COR-L47 (cell line): ENCODE results near the gene AFMID.
"Not testable (repeated sequence)": the region's sequence is repeated elsewhere in the genome, so short reads cannot be mapped to it uniquely, and the experiment has no call there.

Experiments
- DNase-seq: peaks from one replicate; lab custom pipeline; 2025; lab: John Stamatoyannopoulos, UW

AFMID gene

GRCh38 chr17:78223765-78224164 lies 36.6 kb downstream of the AFMID start:
- no peak for DNase-seq

- DNase-seq = no peak
Measured at GRCh38 chr17:78224231-78225087, 37.3 kb downstream of the AFMID start.

- no peak for DNase-seq
Measured at GRCh38 chr17:78225088-78225865, 38.1 kb downstream of the AFMID start.

GRCh38 chr17:78226055-78226758 lies 39.0 kb downstream of the AFMID start:
- no peak for DNase-seq

- DNase-seq = no peak
Measured at GRCh38 chr17:78226759-78227454, 39.7 kb downstream of the AFMID start.

- no peak for DNase-seq
Measured at GRCh38 chr17:78227455-78227916, 40.3 kb downstream of the AFMID start.

- no peak for DNase-seq
Measured at GRCh38 chr17:78228176-78228575, 41.0 kb downstream of the AFMID start.

- DNase-seq = no peak
Measured at GRCh38 chr17:78230252-78230962, 43.2 kb downstream of the AFMID start.

- no peak for DNase-seq
Measured at GRCh38 chr17:78230996-78231935, 44.1 kb downstream of the AFMID start, which contains the start of gene TMEM235. TSS of gene TMEM235 (plus strand) at chr17:78231631. CDS start at chr17:78232024, 393 bp downstream.

GRCh38 chr17:78231991-78232858 lies 45.1 kb downstream of the AFMID start:
- DNase-seq = no peak

GRCh38 chr17:78232859-78233173 lies 45.7 kb downstream of the AFMID start:
- no peak for DNase-seq

GRCh38 chr17:78233678-78234077 lies 46.5 kb downstream of the AFMID start:
- DNase-seq = no peak

- no peak for DNase-seq
Measured at GRCh38 chr17:78234261-78234865, 47.2 kb downstream of the AFMID start.

- not testable (repeated sequence) for DNase-seq
Measured at GRCh38 chr17:78235022-78235421, 47.9 kb downstream of the AFMID start.

GRCh38 chr17:78235885-78236284 lies 48.7 kb downstream of the AFMID start:
- no peak for DNase-seq

GRCh38 chr17:78236362-78237127 lies 49.4 kb downstream of the AFMID start:
- no peak for DNase-seq

- DNase-seq = no peak
Measured at GRCh38 chr17:78237401-78238012, 50.3 kb downstream of the AFMID start.
